Measurements from ENCODE around the gene BCAS1.

- TF ChIP-seq CTCF (IDR thresholded peaks at IDR 0.05; ENCODE audit: low read length) (no peak), EZH2 (optimal IDR thresholded peaks at IDR 0.05; ENCODE audit: low read depth, low read length) (no peak)
Observed at GRCh38 chr20:53914781-53915445, 155.5 kb downstream of the BCAS1 start.
